A673 (cell line): Measurements from ENCODE around the gene ERICH2. TPM values are rescaled to one million over a fixed set of nuclear protein-coding genes. Genes with fewer than 3 reads are reported as not detected.

Source experiments
- BruUV-seq: library from RNA; stranded (reverse); fragments of 400-500 nt; replicated peaks from 2 replicates; lab custom pipeline; 2021; lab: Mats Ljungman, UMichigan
- CTCF ChIA-PET: fragments of 300-600 bp; sonication (Branson Sonifier 250); formaldehyde crosslinking; loops from one replicate; lab custom pipeline; 2022; ENCODE audit warnings: antibody characterized with exemption; lab: Charles Lee
- POLR2A ChIA-PET: fragments of 300-600 bp; sonication (Branson Sonifier 250); formaldehyde crosslinking; loops from one replicate; lab custom pipeline; 2022; ENCODE audit warnings: antibody characterized with exemption; ENCODE audit not compliant: low non-redundant PET; lab: Charles Lee
- DNase-seq: peaks from one replicate; pipeline ENCODE4 v3.0.0-alpha.2; 2015; ENCODE audit warnings: low spot score
- H3K27ac ChIP-seq: fragments of 200-600 bp; sonication (generic); 2 replicates; pipeline ENCODE4 v1.5.1; 2016; ENCODE audit warnings: mixed run types, low read depth, mild to moderate bottlenecking, mixed read lengths, antibody characterized with exemption, low read length; ENCODE audit not compliant: poor library complexity, severe bottlenecking
- H3K27me3 ChIP-seq: fragments of 200-600 bp; sonication (generic); replicated peaks from 2 replicates; pipeline ENCODE4 v1.6.1; 2017; ENCODE audit warnings: mixed run types, low read depth, mild to moderate bottlenecking, mixed read lengths, antibody characterized with exemption, low read length; ENCODE audit not compliant: insufficient read depth, poor library complexity
- H3K36me3 ChIP-seq: fragments of 200-600 bp; sonication (generic); 2 replicates; pipeline ENCODE4 v1.6.1; 2016; ENCODE audit warnings: mixed run types, mild to moderate bottlenecking, mixed read lengths, antibody characterized with exemption, low read length; ENCODE audit not compliant: insufficient read depth, poor library complexity, severe bottlenecking
- H3K4me1 ChIP-seq: fragments of 200-600 bp; sonication (generic); 2 replicates; pipeline ENCODE4 v1.6.1; 2017; ENCODE audit warnings: mixed run types, mild to moderate bottlenecking, mixed read lengths, antibody characterized with exemption, low read length; ENCODE audit not compliant: insufficient read depth, poor library complexity, severe bottlenecking
- H3K4me3 ChIP-seq: fragments of 200-600 bp; sonication (generic); 2 replicates; pipeline ENCODE4 v1.5.1; 2016; ENCODE audit warnings: low read depth, mixed run types, mild to moderate bottlenecking, mixed read lengths, low read length; ENCODE audit not compliant: poor library complexity, severe bottlenecking
- H3K9me3 ChIP-seq: fragments of 200-600 bp; sonication (generic); 2 replicates; pipeline ENCODE4 v1.6.1; 2016; ENCODE audit warnings: mixed run types, low read depth, mild to moderate bottlenecking, mixed read lengths, antibody characterized with exemption, low read length; ENCODE audit not compliant: poor library complexity, severe bottlenecking
- CTCF ChIP-seq: fragments of 300-800, 200-600 bp; sonication (generic); conservative IDR thresholded peaks from 2 replicates; pipeline ENCODE4 v1.5.1; 2017; ENCODE audit warnings: low read depth, mild to moderate bottlenecking, antibody characterized with exemption, low read length, moderate library complexity, mixed read lengths
- EZH2 ChIP-seq: fragments of 200-600 bp; sonication (generic); IDR thresholded peaks from 2 replicates; pipeline ENCODE4 v1.6.1; 2017; ENCODE audit warnings: borderline replicate concordance, low read depth, mild to moderate bottlenecking, mixed read lengths, antibody characterized with exemption, low read length; ENCODE audit not compliant: poor library complexity, severe bottlenecking
- intact Hi-C: fragments of 100-400 bp; cut with micrococcal nuclease; formaldehyde crosslinking; loops from one replicate; pipeline ENCODE4 v1.10.0; 2022; ENCODE audit not compliant: unreplicated experiment
- total RNA-seq: library from RNA; stranded (reverse); gene quantifications from 2 replicates; pipeline ENCODE4 v1.2.3, GENCODE V29; 2021

Gene ERICH2
- total RNA-seq, 1 experiment from 2014 or later, result not detected

DNA sequence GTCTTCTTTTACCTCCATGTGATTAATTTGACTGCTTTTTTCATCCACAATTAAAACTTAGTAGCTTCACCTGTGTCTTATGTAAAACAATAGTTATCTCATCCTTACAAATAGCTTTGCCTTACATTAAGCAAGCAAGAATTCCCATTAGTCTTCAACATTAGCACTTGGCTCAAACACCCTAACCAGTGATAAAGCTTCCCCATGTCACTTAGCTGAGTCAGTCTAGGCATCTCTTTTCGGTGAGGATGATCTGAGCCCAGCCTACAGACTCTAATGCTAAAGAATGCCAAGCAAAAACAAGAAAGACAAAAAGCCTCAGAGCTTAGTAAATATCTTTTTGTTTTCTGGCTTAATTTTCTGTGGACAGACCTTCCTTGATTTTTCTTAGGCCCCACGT lies 72.6 kb downstream of the ERICH2 start:
- no peak overlapping the region for H3K27ac ChIP-seq
- intact Hi-C loops, result no loop called here
- no peak overlapping the region for H3K4me3 ChIP-seq
- no peak for DNase-seq
- POLR2A ChIA-PET, result no interaction called here
- no peak for TF ChIP-seq EZH2
- TF ChIP-seq CTCF, result no peak
- no peaks in the 10 kb centered on the region for H3K9me3 ChIP-seq
- BruUV-seq, result no TSS peak
- CTCF ChIA-PET, result interaction anchor here (0.5 kb wide), 1 partner anchor 10 kb away, joined by 6 read pairs; no protein-coding TSS in a partner anchor
- peaks cover 7% of the 10 kb centered on the region for H3K27me3 ChIP-seq
- H3K36me3 ChIP-seq, result no peaks in the 10 kb centered on the region
- H3K4me1 ChIP-seq, result no peaks in the 10 kb centered on the region

DNA sequence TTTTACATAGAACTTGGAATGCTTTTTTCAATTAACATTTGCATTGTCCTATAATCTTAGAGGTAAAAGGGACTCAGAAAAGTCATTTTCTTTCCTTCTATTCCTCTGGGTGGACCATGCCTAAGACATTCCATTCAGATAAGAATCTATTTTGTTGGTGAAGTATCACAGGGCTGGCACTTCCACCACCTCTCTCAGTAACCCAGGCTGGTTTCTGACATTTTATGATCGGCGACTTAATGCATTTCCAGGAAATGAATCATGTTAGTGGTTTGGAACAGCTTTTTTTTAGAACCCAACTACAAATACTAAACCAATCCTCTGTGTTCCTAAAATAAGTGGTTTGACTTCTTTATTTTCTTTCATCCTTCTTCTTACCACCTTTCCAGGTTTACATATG lies 73.5 kb downstream of the ERICH2 start:
- no peaks in the 10 kb centered on the region for H3K27me3 ChIP-seq
- H3K36me3 ChIP-seq, result no peaks in the 10 kb centered on the region
- no TSS peak for BruUV-seq
- TF ChIP-seq EZH2 (no peak), CTCF (no peak)
- intact Hi-C loops, result no loop called here
- ChIA-PET CTCF (interaction anchor here (0.5 kb wide), 1 partner anchor 1628 kb away, joined by 7 read pairs; no protein-coding TSS in a partner anchor), POLR2A (no interaction called here)
- H3K27ac ChIP-seq, result no peak overlapping the region
- no peaks in the 10 kb centered on the region for H3K4me1 ChIP-seq
- H3K9me3 ChIP-seq, result no peaks in the 10 kb centered on the region
- DNase-seq, result peak; percentile 39
- no peak overlapping the region for H3K4me3 ChIP-seq

GRCh38 chr2:170845343-170845742 lies 75.2 kb downstream of the ERICH2 start:
- Histone ChIP-seq H3K4me1 (no peaks in the 10 kb centered on the region), H3K9me3 (no peaks in the 10 kb centered on the region), H3K36me3 (no peaks in the 10 kb centered on the region), H3K27ac (no peak overlapping the region), H3K27me3 (no peaks in the 10 kb centered on the region), H3K4me3 (no peak overlapping the region)
- ChIA-PET POLR2A (no interaction called here), CTCF (interaction anchor here (0.6 kb wide), 1 partner anchor 12 kb away, joined by 4 read pairs; no protein-coding TSS in a partner anchor)
- intact Hi-C loops, result no loop called here
- no TSS peak for BruUV-seq
- TF ChIP-seq EZH2 (no peak), CTCF (peak; percentile 60)
- peak; percentile 35 for DNase-seq
